NB4 (cell line): Measurements from ENCODE around the gene PDGFD.

Experiments
- DNase-seq: peaks from one replicate; pipeline ENCODE4 v3.0.0; 2010; ENCODE audit warnings: low read depth
- H3K4me3 ChIP-seq: one replicate; pipeline ENCODE4 v1.5.1; 2011; ENCODE audit warnings: mild to moderate bottlenecking, low read depth, low read length, moderate library complexity
- MYC ChIP-seq: IDR thresholded peaks from 2 replicates; pipeline ENCODE4 v1.6.1; 2011; ENCODE audit warnings: low read depth, low read length
- POLR2A ChIP-seq: IDR thresholded peaks from 2 replicates; pipeline ENCODE4 v1.6.1; 2011; ENCODE audit warnings: mild to moderate bottlenecking; ENCODE audit not compliant: insufficient read length; ENCODE audit errors: extremely low read depth
- TF ChIP-seq, protein P1 (sequence below): IDR thresholded peaks from one replicate; pipeline ENCODE4 v1.5.1; 2012; ENCODE audit warnings: low read depth, low read length
- TF ChIP-seq, protein P2 (sequence below): IDR thresholded peaks from 2 replicates; pipeline ENCODE4 v1.6.1; 2011; ENCODE audit warnings: low read depth, low read length

The PDGFD gene

DNA sequence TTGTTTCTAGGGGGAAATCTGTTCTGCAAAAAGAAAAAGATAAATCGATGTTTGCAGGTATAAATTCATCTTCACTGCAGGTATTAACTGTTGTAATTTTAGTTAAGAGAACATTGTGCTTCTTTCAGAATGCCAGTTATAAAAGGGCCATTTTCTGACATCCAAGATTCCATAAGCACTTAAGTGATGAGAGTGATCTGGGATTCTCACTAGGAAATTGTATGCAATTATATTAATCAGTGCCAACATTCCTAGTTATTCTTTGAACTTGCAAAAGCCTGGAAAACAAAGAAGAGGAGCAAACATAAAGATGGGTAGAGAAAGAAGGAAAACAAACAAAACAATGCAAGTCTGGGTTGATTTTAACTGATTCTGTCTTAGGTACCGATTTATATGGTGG is 122.2 kb downstream of the PDGFD start:
- H3K4me3 ChIP-seq, result no peak overlapping the region
- TF ChIP-seq MYC, result no peak
- TF ChIP-seq, protein P1, sequence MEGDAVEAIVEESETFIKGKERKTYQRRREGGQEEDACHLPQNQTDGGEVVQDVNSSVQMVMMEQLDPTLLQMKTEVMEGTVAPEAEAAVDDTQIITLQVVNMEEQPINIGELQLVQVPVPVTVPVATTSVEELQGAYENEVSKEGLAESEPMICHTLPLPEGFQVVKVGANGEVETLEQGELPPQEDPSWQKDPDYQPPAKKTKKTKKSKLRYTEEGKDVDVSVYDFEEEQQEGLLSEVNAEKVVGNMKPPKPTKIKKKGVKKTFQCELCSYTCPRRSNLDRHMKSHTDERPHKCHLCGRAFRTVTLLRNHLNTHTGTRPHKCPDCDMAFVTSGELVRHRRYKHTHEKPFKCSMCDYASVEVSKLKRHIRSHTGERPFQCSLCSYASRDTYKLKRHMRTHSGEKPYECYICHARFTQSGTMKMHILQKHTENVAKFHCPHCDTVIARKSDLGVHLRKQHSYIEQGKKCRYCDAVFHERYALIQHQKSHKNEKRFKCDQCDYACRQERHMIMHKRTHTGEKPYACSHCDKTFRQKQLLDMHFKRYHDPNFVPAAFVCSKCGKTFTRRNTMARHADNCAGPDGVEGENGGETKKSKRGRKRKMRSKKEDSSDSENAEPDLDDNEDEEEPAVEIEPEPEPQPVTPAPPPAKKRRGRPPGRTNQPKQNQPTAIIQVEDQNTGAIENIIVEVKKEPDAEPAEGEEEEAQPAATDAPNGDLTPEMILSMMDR, result no peak
- TF ChIP-seq, protein P2, sequence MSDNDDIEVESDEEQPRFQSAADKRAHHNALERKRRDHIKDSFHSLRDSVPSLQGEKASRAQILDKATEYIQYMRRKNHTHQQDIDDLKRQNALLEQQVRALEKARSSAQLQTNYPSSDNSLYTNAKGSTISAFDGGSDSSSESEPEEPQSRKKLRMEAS, result no peak
- TF ChIP-seq POLR2A, result no peak
- no peak for DNase-seq

DNA sequence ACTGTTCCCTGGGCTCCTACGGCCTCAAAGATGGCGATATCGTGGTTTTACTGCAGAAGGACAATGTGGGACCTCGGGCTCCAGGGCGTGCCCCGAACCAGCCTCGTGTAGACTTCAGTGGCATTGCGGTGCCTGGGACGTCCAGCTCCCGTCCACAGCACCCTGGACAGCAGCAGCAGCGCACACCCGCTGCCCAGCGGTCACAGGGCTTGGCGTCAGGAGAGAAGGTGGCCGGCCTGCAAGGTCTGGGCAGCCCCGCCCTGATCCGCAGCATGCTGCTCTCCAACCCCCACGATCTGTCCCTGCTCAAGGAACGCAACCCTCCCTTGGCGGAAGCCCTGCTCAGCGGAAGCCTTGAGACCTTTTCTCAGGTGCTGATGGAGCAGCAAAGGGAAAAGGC is 127.0 kb downstream of the PDGFD start:
- no peak for DNase-seq
- TF ChIP-seq, protein P2, result no peak
- no peak overlapping the region for H3K4me3 ChIP-seq

DNA sequence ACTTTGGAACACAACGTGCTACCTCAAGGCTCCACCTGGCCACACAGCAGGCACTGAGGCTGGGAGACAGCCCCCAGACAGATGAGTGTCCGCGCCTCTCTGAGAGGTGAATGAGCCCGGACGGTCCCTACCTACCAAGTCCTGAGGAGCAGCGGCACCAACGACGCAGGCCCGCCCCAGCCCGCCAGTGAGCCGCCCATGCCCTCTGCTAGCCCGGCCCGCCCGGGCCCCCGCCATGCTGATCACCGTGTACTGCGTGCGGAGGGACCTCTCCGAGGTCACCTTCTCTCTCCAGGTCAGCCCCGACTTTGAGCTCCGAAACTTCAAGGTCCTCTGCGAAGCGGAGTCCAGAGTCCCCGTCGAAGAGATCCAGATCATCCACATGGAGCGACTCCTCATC is 127.4 kb downstream of the PDGFD start, which contains the start of gene DDI1:
TSS of gene DDI1 (plus strand) at position 53 of the 400 bp plus-strand sequence. CDS start at position 236, 183 bp downstream.
- DNase-seq, result no peak
- no peak for TF ChIP-seq MYC
- TF ChIP-seq, protein P1, result no peak
- TF ChIP-seq, protein P2, result no peak
- no peak for TF ChIP-seq POLR2A
- H3K4me3 ChIP-seq, result no peak within 1 kb of the TSS

GRCh38 chr11:104033561-104033960 is 130.4 kb downstream of the PDGFD start:
- DNase-seq, result no peak
- no peak for TF ChIP-seq POLR2A
- TF ChIP-seq, protein P1, result no peak
- H3K4me3 ChIP-seq, result no peak overlapping the region

GRCh38 chr11:104033134-104033533 is 130.8 kb downstream of the PDGFD start:
- H3K4me3 ChIP-seq, result no peak overlapping the region
- TF ChIP-seq POLR2A (no peak), MYC (no peak)
- TF ChIP-seq, protein P2, result no peak
- TF ChIP-seq, protein P1, result no peak
- DNase-seq, result no peak

GRCh38 chr11:104028476-104029263 is 135.3 kb downstream of the PDGFD start:
- DNase-seq, result no peak
- TF ChIP-seq, protein P1, result no peak
- TF ChIP-seq POLR2A (no peak), MYC (no peak)
- TF ChIP-seq, protein P2, result no peak
- H3K4me3 ChIP-seq, result no peak overlapping the region
